Gastrocnemius medialis (tissue), 4 donors: ENCODE results near the gene FCHSD2.
"Not testable (repeated sequence)": the region's sequence is repeated elsewhere in the genome, so short reads cannot be mapped to it uniquely, and the experiment has no call there.

ENCODE experiments used
- CTCF ChIP-seq, 5 experiments: fragments of 450-650 bp in 3 of 5; fragments of 200-600 bp in 2 of 5; sonication (generic) in 2 of 5; IDR thresholded peaks in 4 of 5; conservative IDR thresholded peaks in 1 of 5; 1 replicate in 4 of 5; 2 replicates in 1 of 5; pipeline ENCODE4 v1.5.1; 2016 to 2019; ENCODE audit warnings: antibody characterized with exemption in 5 of 5, mild to moderate bottlenecking in 3 of 5, moderate library complexity in 3 of 5
- POLR2A ChIP-seq, 2 donors: fragments of 450-650 bp; IDR thresholded peaks; one replicate each; pipeline ENCODE4 v1.6.1; 2017; ENCODE audit warnings: antibody characterized with exemption in 2 of 2, mild to moderate bottlenecking in 2 of 2, moderate library complexity in 2 of 2

DNA sequence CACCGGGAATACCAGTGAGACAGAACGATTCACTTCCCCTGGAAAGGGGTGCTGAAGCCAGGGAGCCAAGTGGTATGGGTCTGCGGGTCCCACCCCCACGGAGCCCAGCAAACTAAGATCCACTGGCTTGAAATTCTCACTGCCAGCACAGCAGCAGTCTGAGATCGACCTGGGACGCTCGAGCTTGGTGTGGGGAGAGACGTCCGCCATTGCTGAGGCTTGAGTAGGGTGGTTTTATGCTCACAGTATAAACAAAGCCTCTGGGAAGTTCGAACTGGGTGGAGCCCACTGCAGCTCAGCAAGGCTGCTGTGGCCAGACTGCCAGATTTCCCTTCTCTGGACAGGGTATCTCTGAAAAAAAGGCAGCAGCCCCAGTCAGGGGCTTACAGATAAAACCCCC lies 80.7 kb downstream of the FCHSD2 start:
- TF ChIP-seq CTCF (IDR thresholded peaks at IDR 0.05 in 4 of 5, conservative IDR thresholded peaks at IDR 0.05 in 1 of 5); POLR2A (IDR thresholded peaks at IDR 0.05): not testable (repeated sequence)
